Measurements from ENCODE around the gene GPR153.

Gene GPR153

GRCh38 chr1:6268415-6268814 is 7.5 kb upstream of the GPR153 start:
- no peak for FAIRE-seq

GRCh38 chr1:6267686-6268322 is 6.9 kb upstream of the GPR153 start:
- FAIRE-seq, result no peak

GRCh38 chr1:6266641-6267040 is 5.7 kb upstream of the GPR153 start:
- FAIRE-seq, result no peak

GRCh38 chr1:6265151-6265550 is 4.3 kb upstream of the GPR153 start:
- no peak for FAIRE-seq

GRCh38 chr1:6263716-6264115 is 2.8 kb upstream of the GPR153 start:
- no peak for FAIRE-seq

- FAIRE-seq, result no peak
These were observed 1.9 kb upstream of the GPR153 start for GRCh38 chr1:6262555-6263420.

- no peak for FAIRE-seq
These were observed 707 bp upstream of the GPR153 start for GRCh38 chr1:6261615-6261995.

GRCh38 chr1:6260433-6260934 is 414 bp downstream of the GPR153 start:
- FAIRE-seq, result no peak

- no peak for FAIRE-seq
These were observed 1.2 kb downstream of the GPR153 start for GRCh38 chr1:6259491-6260362.

GRCh38 chr1:6258675-6259074 is 2.2 kb downstream of the GPR153 start:
- no peak for FAIRE-seq

- no peak for FAIRE-seq
These were observed 3.3 kb downstream of the GPR153 start for GRCh38 chr1:6257541-6258069.

GRCh38 chr1:6256645-6257044 is 4.3 kb downstream of the GPR153 start:
- no peak for FAIRE-seq

GRCh38 chr1:6254691-6255090 is 6.2 kb downstream of the GPR153 start:
- FAIRE-seq, result no peak

GRCh38 chr1:6253380-6253779 is 7.5 kb downstream of the GPR153 start:
- no peak for FAIRE-seq

- no peak for FAIRE-seq
These were observed 8.6 kb downstream of the GPR153 start for GRCh38 chr1:6252374-6252710.

GRCh38 chr1:6251681-6252373 is 9.1 kb downstream of the GPR153 start:
- no peak for FAIRE-seq

- no peak for FAIRE-seq
These were observed 9.7 kb downstream of the GPR153 start for GRCh38 chr1:6251233-6251632.

- no peak for FAIRE-seq
These were observed 10.9 kb downstream of the GPR153 start for GRCh38 chr1:6249739-6250689.

GRCh38 chr1:6248932-6249738 is 11.8 kb downstream of the GPR153 start:
- no peak for FAIRE-seq

GRCh38 chr1:6248161-6248776 is 12.6 kb downstream of the GPR153 start:
- no peak for FAIRE-seq
